Breast epithelium (tissue), 3 donors: ENCODE results near the gene TTLL11.

Source experiments
- POLR2A ChIP-seq: fragments of 450-650 bp; IDR thresholded peaks from one replicate; pipeline ENCODE4 v1.6.1; 2016; ENCODE audit warnings: antibody characterized with exemption, mild to moderate bottlenecking, moderate library complexity
- POLR2AphosphoS5 ChIP-seq, 3 donors: sonication (generic); formaldehyde crosslinking; IDR thresholded peaks; one replicate each; pipeline ENCODE4 v1.6.1; 2017; ENCODE audit warnings: antibody characterized with exemption in 3 of 3
- TF ChIP-seq, protein P1 (sequence below), 3 donors: fragments of 450-650 bp; IDR thresholded peaks; one replicate each; pipeline ENCODE4 v1.5.1; 2016 to 2017; ENCODE audit warnings: antibody characterized with exemption in 3 of 3, mild to moderate bottlenecking in 3 of 3, moderate library complexity in 3 of 3

DNA sequence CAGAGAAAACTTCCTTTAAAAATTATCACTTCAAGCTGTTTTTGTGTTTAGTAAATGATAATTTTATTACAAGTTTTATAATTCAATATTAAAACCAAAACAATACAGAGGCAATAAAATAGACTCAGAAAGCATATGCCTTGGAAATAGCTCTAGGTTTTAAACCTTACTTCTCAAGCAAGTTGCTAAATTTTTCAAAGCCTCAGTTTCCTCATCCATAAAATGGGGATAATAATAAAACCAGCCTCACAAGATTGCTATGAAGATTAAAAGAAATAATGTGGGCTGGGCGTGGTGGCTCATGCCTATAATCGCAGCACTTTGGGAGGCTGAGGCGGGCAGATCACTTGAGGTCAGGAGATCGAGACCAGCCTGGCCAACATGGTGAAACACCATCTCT lies 62.8 kb downstream of the TTLL11 start:
- TF ChIP-seq, protein P1, sequence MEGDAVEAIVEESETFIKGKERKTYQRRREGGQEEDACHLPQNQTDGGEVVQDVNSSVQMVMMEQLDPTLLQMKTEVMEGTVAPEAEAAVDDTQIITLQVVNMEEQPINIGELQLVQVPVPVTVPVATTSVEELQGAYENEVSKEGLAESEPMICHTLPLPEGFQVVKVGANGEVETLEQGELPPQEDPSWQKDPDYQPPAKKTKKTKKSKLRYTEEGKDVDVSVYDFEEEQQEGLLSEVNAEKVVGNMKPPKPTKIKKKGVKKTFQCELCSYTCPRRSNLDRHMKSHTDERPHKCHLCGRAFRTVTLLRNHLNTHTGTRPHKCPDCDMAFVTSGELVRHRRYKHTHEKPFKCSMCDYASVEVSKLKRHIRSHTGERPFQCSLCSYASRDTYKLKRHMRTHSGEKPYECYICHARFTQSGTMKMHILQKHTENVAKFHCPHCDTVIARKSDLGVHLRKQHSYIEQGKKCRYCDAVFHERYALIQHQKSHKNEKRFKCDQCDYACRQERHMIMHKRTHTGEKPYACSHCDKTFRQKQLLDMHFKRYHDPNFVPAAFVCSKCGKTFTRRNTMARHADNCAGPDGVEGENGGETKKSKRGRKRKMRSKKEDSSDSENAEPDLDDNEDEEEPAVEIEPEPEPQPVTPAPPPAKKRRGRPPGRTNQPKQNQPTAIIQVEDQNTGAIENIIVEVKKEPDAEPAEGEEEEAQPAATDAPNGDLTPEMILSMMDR (IDR thresholded peaks at IDR 0.05) = no peak
- TF ChIP-seq POLR2A (no peak), POLR2AphosphoS5 (IDR thresholded peaks at IDR 0.05) (no peak)
